H1 (cell line): Measurements from ENCODE around the gene TMEM182. TPM values are rescaled to one million over a fixed set of nuclear protein-coding genes. Genes with fewer than 3 reads are reported as not detected.

Source experiments
- CTCF ChIA-PET: fragments of 300-600 bp; sonication (Branson Sonifier 250); formaldehyde crosslinking; loops from one replicate; lab custom pipeline; 2021; ENCODE audit not compliant: partially characterized antibody; lab: Charles Lee
- POLR2A ChIA-PET: fragments of 300-600 bp; sonication (Branson Sonifier 250); formaldehyde crosslinking; loops from one replicate; lab custom pipeline; 2021; ENCODE audit warnings: inconsistent platforms; ENCODE audit not compliant: partially characterized antibody; lab: Charles Lee
- DNase-seq, 2 experiments: peaks; one replicate each; pipeline versions ENCODE4 v3.0.0 to v3.0.0-alpha.2; 2010 to 2022; ENCODE audit warnings: low spot score in 2 of 2, low read depth in 1 of 2, mixed read lengths in 1 of 2
- FAIRE-seq: peaks from 2 replicates; lab custom pipeline; 2011; peaks lifted over from hg19 to GRCh38; lab: Jason Lieb, UNC
- H2AFZ ChIP-seq: 2 replicates; pipeline ENCODE4 v1.8.1; 2012; ENCODE audit warnings: low read length, inconsistent platforms
- H2AK5ac ChIP-seq: 2 replicates; pipeline ENCODE4 v1.6.1; 2013; ENCODE audit warnings: low read depth, low read length
- H2BK120ac ChIP-seq: replicated peaks from 2 replicates; pipeline ENCODE3; 2013; ENCODE audit warnings: low read depth, low read length, inconsistent platforms
- H2BK12ac ChIP-seq: 2 replicates; pipeline ENCODE4 v1.6.1; 2013; ENCODE audit warnings: low read depth, low read length
- H2BK15ac ChIP-seq: 2 replicates; pipeline ENCODE4 v1.6.1; 2013; ENCODE audit warnings: low read length
- H2BK20ac ChIP-seq: 2 replicates; pipeline ENCODE4 v1.6.1; 2013; ENCODE audit warnings: low read length
- H2BK5ac ChIP-seq: 2 replicates; pipeline ENCODE4 v1.6.1; 2013; ENCODE audit warnings: low read depth, low read length
- H3K14ac ChIP-seq: 2 replicates; pipeline ENCODE4 v1.6.1; 2013; ENCODE audit warnings: inconsistent platforms; ENCODE audit not compliant: insufficient read length
- H3K18ac ChIP-seq: 2 replicates; pipeline ENCODE4 v1.6.1; 2013; ENCODE audit warnings: low read length; ENCODE audit errors: extremely low read depth
- H3K23ac ChIP-seq: 2 replicates; pipeline ENCODE4 v1.6.1; 2013; ENCODE audit warnings: inconsistent platforms; ENCODE audit not compliant: insufficient read length
- H3K23me2 ChIP-seq: 2 replicates; pipeline ENCODE4 v1.6.1; 2013; ENCODE audit warnings: low read depth, low read length
- H3K27ac ChIP-seq: 2 replicates; pipeline ENCODE4 v1.6.1; 2011; ENCODE audit warnings: low read depth, low read length, inconsistent platforms
- H3K27me3 ChIP-seq, 4 experiments: replicated peaks in 1 of 4; 1 replicate in 1 of 4; 2 replicates in 3 of 4; pipeline versions ENCODE4 v1.6.1 to v1.8.1; 2011 to 2013; ENCODE audit warnings: low read length in 3 of 4, mild to moderate bottlenecking in 3 of 4, inconsistent platforms in 2 of 4, mixed read lengths in 2 of 4, moderate library complexity in 1 of 4; ENCODE audit not compliant: control insufficient read depth in 3 of 4, insufficient read depth in 3 of 4; ENCODE audit errors: extremely low read depth in 1 of 4
- H3K36me3 ChIP-seq, 4 experiments: 2 replicates each; pipeline versions ENCODE4 v1.6.1 to v1.8.1; 2011 to 2013; ENCODE audit warnings: mild to moderate bottlenecking in 4 of 4, low read length in 3 of 4, moderate library complexity in 2 of 4, control low read depth in 1 of 4, inconsistent platforms in 1 of 4; ENCODE audit not compliant: insufficient read depth in 4 of 4, control insufficient read depth in 2 of 4
- H3K4ac ChIP-seq: replicated peaks from 2 replicates; pipeline ENCODE3; 2013; ENCODE audit warnings: low read length, low read depth, mixed read lengths, inconsistent platforms; ENCODE audit not compliant: insufficient read length
- H3K4me1 ChIP-seq, 4 experiments: replicated peaks in 1 of 4; 1 replicate in 1 of 4; 2 replicates in 3 of 4; pipeline versions ENCODE4 v1.6.1 to v1.8.1; 2011 to 2013; ENCODE audit warnings: low read length in 3 of 4, inconsistent platforms in 2 of 4, mixed read lengths in 1 of 4; ENCODE audit not compliant: insufficient read depth in 4 of 4, control insufficient read depth in 3 of 4
- H3K4me2 ChIP-seq, 2 experiments: 2 replicates each; pipeline versions ENCODE4 v1.6.1 to v1.8.1; 2011 to 2013; ENCODE audit warnings: low read depth in 2 of 2, low read length in 2 of 2, control low read depth in 1 of 2, inconsistent platforms in 1 of 2, mild to moderate bottlenecking in 1 of 2; ENCODE audit not compliant: insufficient read depth in 1 of 2
- H3K4me3 ChIP-seq, 4 experiments: fragments of 200-600, 300-600 bp in 1 of 4; sonication (generic), shearing (Covaris generic), sonication (Bioruptor Twin) in 1 of 4; 2 replicates each; pipeline versions ENCODE4 v1.5.1 to v1.8.1; 2011 to 2016; ENCODE audit warnings: low read length in 4 of 4, low read depth in 3 of 4, control low read depth in 2 of 4, inconsistent platforms in 2 of 4, mild to moderate bottlenecking in 2 of 4, mixed read lengths in 1 of 4, moderate library complexity in 1 of 4; ENCODE audit not compliant: insufficient read depth in 2 of 4; ENCODE audit errors: extremely low read depth in 1 of 4
- H3K56ac ChIP-seq: replicated peaks from 2 replicates; pipeline ENCODE3; 2013; ENCODE audit warnings: low read depth, mild to moderate bottlenecking, mixed read lengths, low read length, inconsistent platforms; ENCODE audit not compliant: insufficient read length
- H3K79me1 ChIP-seq: 2 replicates; pipeline ENCODE4 v1.6.1; 2013; ENCODE audit warnings: low read depth, low read length, control low read depth
- H3K79me2 ChIP-seq, 2 experiments: 2 replicates each; pipeline versions ENCODE4 v1.6.1 to v1.8.1; 2012 to 2013; ENCODE audit warnings: low read length in 2 of 2, mild to moderate bottlenecking in 2 of 2, inconsistent platforms in 1 of 2; ENCODE audit not compliant: insufficient read depth in 2 of 2, control insufficient read depth in 1 of 2
- H3K9ac ChIP-seq, 4 experiments: replicated peaks in 1 of 4; 1 replicate in 1 of 4; 2 replicates in 3 of 4; pipeline versions ENCODE4 v1.6.1 to v1.8.1; 2011 to 2013; ENCODE audit warnings: low read depth in 3 of 4, low read length in 3 of 4, control low read depth in 2 of 4, mild to moderate bottlenecking in 2 of 4, moderate library complexity in 2 of 4, inconsistent platforms in 1 of 4; ENCODE audit errors: extremely low read depth in 1 of 4
- H3K9me3 ChIP-seq, 2 experiments: 2 replicates each; pipeline versions ENCODE4 v1.6.1 to v1.8.1; 2012 to 2013; ENCODE audit warnings: mild to moderate bottlenecking in 2 of 2, moderate library complexity in 2 of 2, control low read depth in 1 of 2, inconsistent platforms in 1 of 2, low read depth in 1 of 2, low read length in 1 of 2, mixed read lengths in 1 of 2; ENCODE audit not compliant: insufficient read depth in 2 of 2
- H4K20me1 ChIP-seq, 2 experiments: replicated peaks in 1 of 2; 2 replicates each; pipeline versions ENCODE3 to v1.8.1; 2011 to 2013; ENCODE audit warnings: inconsistent platforms in 2 of 2, low read length in 2 of 2, mild to moderate bottlenecking in 1 of 2; ENCODE audit not compliant: insufficient read depth in 2 of 2, control insufficient read depth in 1 of 2
- H4K5ac ChIP-seq: 2 replicates; pipeline ENCODE4 v1.6.1; 2013; ENCODE audit warnings: low read length, low read depth, mixed read lengths, inconsistent platforms; ENCODE audit not compliant: insufficient read length
- H4K8ac ChIP-seq: 2 replicates; pipeline ENCODE4 v1.8.0; 2013; ENCODE audit warnings: mild to moderate bottlenecking, moderate library complexity, low read length, inconsistent platforms; ENCODE audit not compliant: insufficient read depth; ENCODE audit errors: extremely low read depth
- H4K91ac ChIP-seq: replicated peaks from 2 replicates; pipeline ENCODE3; 2013; ENCODE audit warnings: low read length, mixed read lengths, inconsistent platforms; ENCODE audit not compliant: insufficient read length
- BACH1 ChIP-seq: IDR thresholded peaks from 2 replicates; pipeline ENCODE4 v1.6.1; 2012; ENCODE audit warnings: low read length, improper control_type of control experiment
- CTCF ChIP-seq, 3 experiments: IDR thresholded peaks; 1 replicate in 2 of 3; 2 replicates in 1 of 3; pipeline versions ENCODE4 v1.5.1 to v1.6.1; 2011; ENCODE audit warnings: low read length in 3 of 3, mild to moderate bottlenecking in 3 of 3, inconsistent platforms in 2 of 3, low read depth in 1 of 3, moderate library complexity in 1 of 3; ENCODE audit not compliant: insufficient read depth in 1 of 3; ENCODE audit errors: control extremely low read depth in 1 of 3
- NRF1 ChIP-seq: IDR thresholded peaks from 2 replicates; pipeline ENCODE4 v1.6.1; 2011; ENCODE audit warnings: mild to moderate bottlenecking, low read depth, low read length, improper control_type of control experiment
- POLR2AphosphoS5 ChIP-seq: IDR thresholded peaks from 2 replicates; pipeline ENCODE4 v1.6.1; 2011; ENCODE audit warnings: low read depth, low read length
- RAD21 ChIP-seq, 2 experiments: IDR thresholded peaks in 1 of 2; conservative IDR thresholded peaks in 1 of 2; 2 replicates each; pipeline ENCODE4 v1.6.1; 2011; ENCODE audit warnings: low read depth in 2 of 2, low read length in 2 of 2, improper control_type of control experiment in 1 of 2, inconsistent platforms in 1 of 2, mild to moderate bottlenecking in 1 of 2, moderate library complexity in 1 of 2
- RBBP5 ChIP-seq: IDR thresholded peaks from 2 replicates; pipeline ENCODE4 v1.7.1; 2012; ENCODE audit warnings: low read depth, mild to moderate bottlenecking, inconsistent platforms, low read length, moderate library complexity, borderline replicate concordance
- RFX5 ChIP-seq: IDR thresholded peaks from 2 replicates; pipeline ENCODE4 v1.6.1; 2011; ENCODE audit warnings: low read depth, low read length, improper control_type of control experiment, borderline replicate concordance
- SP1 ChIP-seq: IDR thresholded peaks from 2 replicates; pipeline ENCODE4 v1.6.1; 2011; ENCODE audit warnings: low read depth, low read length
- WGBS, 2 experiments: shearing (Covaris generic) in 1 of 2; methylation state at CpG; one replicate each; pipeline versions ENCODE4 v1.1.6 to v1.1.7; 2013 to 2015; ENCODE audit warnings: low lambda C conversion rate in 2 of 2, mixed read lengths in 2 of 2, inconsistent platforms in 1 of 2, low coverage in 1 of 2, missing lambda C conversion rate in 1 of 2; ENCODE audit not compliant: insufficient replicate concordance in 2 of 2, insufficient coverage in 1 of 2, insufficient read length in 1 of 2; ENCODE audit errors: extremely low coverage in 1 of 2, missing lambda C conversion rate in 1 of 2; 5-methylcytosine and 5-hydroxymethylcytosine counted together
- polyA plus RNA-seq, 7 experiments: library from polyadenylated mRNA; depleted of rRNA in 3 of 7; stranded (reverse) in 5 of 7; unstranded in 2 of 7; fragments of >200 nt in 5 of 7; fragments of 200-250 nt in 2 of 7; gene quantifications; 1 replicate in 5 of 7; 2 replicates in 1 of 7; 4 replicates in 1 of 7; pipeline versions ENCODE4 v1.2.1 to v1.2.3, GENCODE V29; 2011 to 2013; ENCODE audit warnings: missing spikeins in 2 of 7, mixed read lengths in 2 of 7
- total RNA-seq: library from RNA; stranded (reverse); fragmentation: NEBNext Ultra II Directional; extraction: Animal tissue kit (Norgen Biotek cat#: 25700); gene quantifications from 2 replicates; pipeline ENCODE4 v1.2.1, GENCODE V29; 2021

Gene TMEM182
- total and polyA plus RNA-seq, 2 of the 8 experiments (the other 6 are each of a cell fraction or from before 2014, with no cell fraction given), result 3.1 to 4.3 TPM

- no peaks in the 10 kb centered on the region for H3K9me3 ChIP-seq
- H2BK5ac ChIP-seq, result no peak overlapping the region
- H3K27ac ChIP-seq, result no peak overlapping the region
- no peak overlapping the region for H4K5ac ChIP-seq
- no peaks in the 10 kb centered on the region for H3K36me3 ChIP-seq
- no peaks in the 10 kb centered on the region for H3K79me1 ChIP-seq
- no peak overlapping the region for H3K4me2 ChIP-seq
- no peak overlapping the region for H3K18ac ChIP-seq
- H3K4ac ChIP-seq, result no peak overlapping the region
- H3K4me1 ChIP-seq, result peaks cover 0 to 3% (median 0%) of the 10 kb centered on the region in 4 experiments; a peak in 1 of 7 replicates
- no peak for DNase-seq
- H3K23me2 ChIP-seq, result no peaks in the 10 kb centered on the region; the same call in 1 of the 2 replicates
- H3K9ac ChIP-seq, result no peak overlapping the region
- H2BK20ac ChIP-seq, result no peak overlapping the region
- 100% methylated on average over 1 of the region's 1 CpG; no CpG with 5 or more reads in 1 of the 2 experiments for WGBS, 2 experiments
- H2BK120ac ChIP-seq, result no peak overlapping the region
- POLR2A ChIA-PET, result no interaction called here
- H2BK15ac ChIP-seq, result no peak overlapping the region
- H4K8ac ChIP-seq, result no peak overlapping the region
- no peak overlapping the region for H3K56ac ChIP-seq
- no peak overlapping the region for H2AK5ac ChIP-seq
- H3K79me2 ChIP-seq, result no peaks in the 10 kb centered on the region
- no peak overlapping the region for H4K91ac ChIP-seq
- no peak overlapping the region for H2AFZ ChIP-seq
- TF ChIP-seq RBBP5 (no peak), NRF1 (no peak), POLR2AphosphoS5 (no peak), SP1 (no peak), CTCF (IDR thresholded peaks at IDR 0.05; ENCODE audit: control extremely low read depth in 1 of 3, insufficient read depth in 1 of 3, low read depth in 1 of 3, low read length in 3 of 3) (no peak), BACH1 (no peak), RAD21 (IDR thresholded peaks at IDR 0.05 in 1 of 2, conservative IDR thresholded peaks at IDR 0.05 in 1 of 2; ENCODE audit: low read depth in 2 of 2, low read length in 2 of 2) (no peak), RFX5 (no peak)
- TF ChIP-seq, all 59 proteins: peak for 0
- no peak overlapping the region for H3K14ac ChIP-seq
- no peaks in the 10 kb centered on the region for H3K27me3 ChIP-seq
- no peak overlapping the region for H3K4me3 ChIP-seq
- no peak for FAIRE-seq
- no peaks in the 10 kb centered on the region for H4K20me1 ChIP-seq
- H3K23ac ChIP-seq, result no peak overlapping the region
- no peak overlapping the region for H2BK12ac ChIP-seq
- CTCF ChIA-PET, result interaction anchor here (1.1 kb wide), 1 partner anchor 25 kb away, joined by 3 read pairs; no protein-coding TSS in a partner anchor
These were observed 16.4 kb downstream of the TMEM182 start for GRCh38 chr2:102778260-102778659.
